RPMI8226 (cell line): ENCODE measurements around the gene CLDN4.

Experiments
- DNase-seq: peaks from one replicate; pipeline ENCODE4 v3.0.0-alpha.2; 2015

Gene CLDN4

GRCh38 chr7:73844131-73844547 is 13.3 kb downstream of the CLDN4 start:
- DNase-seq, result no peak

- no peak for DNase-seq
Observed at GRCh38 chr7:73844848-73845460, 14.2 kb downstream of the CLDN4 start.

GRCh38 chr7:73845701-73846195 is 15.0 kb downstream of the CLDN4 start:
- DNase-seq, result peak; percentile 94

GRCh38 chr7:73847941-73848723 is 17.3 kb downstream of the CLDN4 start:
- peak; percentile 55 for DNase-seq

- DNase-seq, result peak; percentile 60
Observed at GRCh38 chr7:73850781-73851207, 20.0 kb downstream of the CLDN4 start.

GRCh38 chr7:73851410-73852338 is 20.9 kb downstream of the CLDN4 start:
- peak; percentile 92 for DNase-seq

GRCh38 chr7:73852500-73852899 is 21.7 kb downstream of the CLDN4 start:
- DNase-seq, result peak; percentile 76

- no peak for DNase-seq
Observed at GRCh38 chr7:73856941-73857340, 26.1 kb downstream of the CLDN4 start.

- DNase-seq, result no peak
Observed at GRCh38 chr7:73858807-73859206, 28.0 kb downstream of the CLDN4 start.

- DNase-seq, result no peak
Observed at GRCh38 chr7:73860859-73861258, 30.1 kb downstream of the CLDN4 start, which contains the start of gene TMEM270. TMEM270 (plus strand) TSS chr7:73861159; CDS start chr7:73861195, 36 bp downstream.

GRCh38 chr7:73861305-73861704 is 30.5 kb downstream of the CLDN4 start:
- no peak for DNase-seq

GRCh38 chr7:73864981-73865711 is 34.4 kb downstream of the CLDN4 start:
- DNase-seq, result no peak

GRCh38 chr7:73865738-73866445 is 35.1 kb downstream of the CLDN4 start:
- peak; percentile 76 for DNase-seq

- DNase-seq, result no peak
Observed at GRCh38 chr7:73866446-73866767, 35.6 kb downstream of the CLDN4 start.

- DNase-seq, result no peak
Observed at GRCh38 chr7:73869011-73869798, 38.4 kb downstream of the CLDN4 start.

GRCh38 chr7:73870041-73870492 is 39.3 kb downstream of the CLDN4 start:
- DNase-seq, result peak; percentile 54

- peak; percentile 80 for DNase-seq
Observed at GRCh38 chr7:73871163-73872011, 40.6 kb downstream of the CLDN4 start.

- DNase-seq, result no peak
Observed at GRCh38 chr7:73872056-73872908, 41.5 kb downstream of the CLDN4 start.

- DNase-seq, result no peak
Observed at GRCh38 chr7:73876361-73876760, 45.6 kb downstream of the CLDN4 start.
